GM19043 (cell line): ENCODE measurements around the gene SIK3.

Experiments used
- ATAC-seq: cut with Tn5 transposase; IDR thresholded peaks from one replicate; pipeline ENCODE4 v1.9.1; 2021; ENCODE audit warnings: low read depth; ENCODE audit not compliant: unreplicated experiment

The SIK3 gene

GRCh38 chr11:117080370-117080769, 17.9 kb downstream of the SIK3 start:
- ATAC-seq = no peak

- ATAC-seq = no peak
Measured at GRCh38 chr11:117076941-117077691, 21.1 kb downstream of the SIK3 start.

GRCh38 chr11:117075186-117075585, 23.0 kb downstream of the SIK3 start:
- no peak for ATAC-seq

GRCh38 chr11:117074119-117074518, 24.1 kb downstream of the SIK3 start:
- no peak for ATAC-seq

GRCh38 chr11:117073539-117073938, 24.7 kb downstream of the SIK3 start:
- no peak for ATAC-seq

- no peak for ATAC-seq
Measured at GRCh38 chr11:117072517-117073461, 25.4 kb downstream of the SIK3 start.

- ATAC-seq = no peak
Measured at GRCh38 chr11:117071344-117071787, 26.9 kb downstream of the SIK3 start.

- ATAC-seq = no peak
Measured at GRCh38 chr11:117070016-117070415, 28.2 kb downstream of the SIK3 start.

- ATAC-seq = no peak
Measured at GRCh38 chr11:117068303-117068860, 29.8 kb downstream of the SIK3 start.

GRCh38 chr11:117066959-117067358, 31.3 kb downstream of the SIK3 start:
- ATAC-seq = no peak

GRCh38 chr11:117064275-117064674, 34.0 kb downstream of the SIK3 start:
- ATAC-seq = no peak

GRCh38 chr11:117062498-117062897, 35.7 kb downstream of the SIK3 start:
- no peak for ATAC-seq

- no peak for ATAC-seq
Measured at GRCh38 chr11:117061256-117061655, 37.0 kb downstream of the SIK3 start.

GRCh38 chr11:117059611-117060148, 38.5 kb downstream of the SIK3 start:
- no peak for ATAC-seq

- ATAC-seq = no peak
Measured at GRCh38 chr11:117058761-117059261, 39.4 kb downstream of the SIK3 start.

GRCh38 chr11:117057727-117058126, 40.5 kb downstream of the SIK3 start:
- no peak for ATAC-seq

GRCh38 chr11:117057317-117057716, 40.9 kb downstream of the SIK3 start:
- no peak for ATAC-seq

GRCh38 chr11:117055469-117055868, 42.8 kb downstream of the SIK3 start:
- no peak for ATAC-seq

- ATAC-seq = no peak
Measured at GRCh38 chr11:117054382-117054781, 43.8 kb downstream of the SIK3 start.

- ATAC-seq = no peak
Measured at GRCh38 chr11:117052196-117053149, 45.8 kb downstream of the SIK3 start.
